Measurements from ENCODE around the gene TMEM131L.

DNA sequence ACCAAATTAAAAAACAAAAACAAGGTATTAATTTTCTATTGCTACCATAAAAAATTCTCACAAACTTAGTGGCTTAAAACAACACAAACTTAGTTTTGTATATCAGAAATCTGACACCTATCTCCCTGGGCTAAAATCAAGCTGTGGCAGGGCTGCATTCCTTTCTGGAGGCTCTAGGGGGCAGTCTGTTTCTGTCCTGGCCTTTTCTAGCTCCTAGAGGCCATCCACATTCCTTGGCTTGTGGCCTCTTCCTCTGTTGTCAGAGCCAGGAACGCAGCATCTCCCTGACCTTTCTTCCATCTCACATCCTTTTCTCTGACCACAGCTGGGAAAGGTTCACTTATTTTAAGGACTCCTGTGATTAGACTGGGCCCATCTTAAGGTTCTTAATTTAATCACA, 179.0 kb downstream of the TMEM131L start:
- TF ChIP-seq, protein P1, sequence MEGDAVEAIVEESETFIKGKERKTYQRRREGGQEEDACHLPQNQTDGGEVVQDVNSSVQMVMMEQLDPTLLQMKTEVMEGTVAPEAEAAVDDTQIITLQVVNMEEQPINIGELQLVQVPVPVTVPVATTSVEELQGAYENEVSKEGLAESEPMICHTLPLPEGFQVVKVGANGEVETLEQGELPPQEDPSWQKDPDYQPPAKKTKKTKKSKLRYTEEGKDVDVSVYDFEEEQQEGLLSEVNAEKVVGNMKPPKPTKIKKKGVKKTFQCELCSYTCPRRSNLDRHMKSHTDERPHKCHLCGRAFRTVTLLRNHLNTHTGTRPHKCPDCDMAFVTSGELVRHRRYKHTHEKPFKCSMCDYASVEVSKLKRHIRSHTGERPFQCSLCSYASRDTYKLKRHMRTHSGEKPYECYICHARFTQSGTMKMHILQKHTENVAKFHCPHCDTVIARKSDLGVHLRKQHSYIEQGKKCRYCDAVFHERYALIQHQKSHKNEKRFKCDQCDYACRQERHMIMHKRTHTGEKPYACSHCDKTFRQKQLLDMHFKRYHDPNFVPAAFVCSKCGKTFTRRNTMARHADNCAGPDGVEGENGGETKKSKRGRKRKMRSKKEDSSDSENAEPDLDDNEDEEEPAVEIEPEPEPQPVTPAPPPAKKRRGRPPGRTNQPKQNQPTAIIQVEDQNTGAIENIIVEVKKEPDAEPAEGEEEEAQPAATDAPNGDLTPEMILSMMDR (IDR thresholded peaks at IDR 0.05) = no peak
- TF ChIP-seq POLR2A (IDR thresholded peaks at IDR 0.05) = no peak
